Upper lobe of left lung (tissue), 6 donors: ENCODE measurements around the gene NKX6-2. TPM values are rescaled to one million over a fixed set of nuclear protein-coding genes. Genes with fewer than 3 reads are reported as not detected.
A peak's percentile ranks its signal among the peaks of the same experiment; 100 is the strongest.
"Not testable (repeated sequence)": the region's sequence is repeated elsewhere in the genome, so short reads cannot be mapped to it uniquely, and the experiment has no call there.

Source experiments
- ATAC-seq, 2 donors: fragments of 200-7000 bp; cut with Tn5 transposase; one replicate each; pipeline ENCODE4 v1.9.1; 2022; ENCODE audit warnings: mild to moderate bottlenecking in 2 of 2, moderate library complexity in 2 of 2; ENCODE audit not compliant: low FRiP score in 2 of 2
- DNase-seq, 2 donors: peaks; one replicate each; pipeline ENCODE4 v3.0.0-alpha.2; 2019 to 2020
- H3K27ac ChIP-seq, 4 donors: fragments of 200-600 bp; sonication (generic); one replicate each; pipeline ENCODE4 v1.5.1; 2016 to 2019
- H3K27me3 ChIP-seq, 4 donors: fragments of 200-600 bp; sonication (generic); one replicate each; pipeline ENCODE4 v1.5.1; 2017 to 2019
- H3K36me3 ChIP-seq, 4 donors: fragments of 200-600 bp; sonication (generic); one replicate each; pipeline ENCODE4 v1.5.1; 2016 to 2019
- H3K4me1 ChIP-seq, 4 donors: fragments of 200-600 bp; sonication (generic); one replicate each; pipeline ENCODE4 v1.5.1; 2018 to 2019
- H3K4me3 ChIP-seq, 4 donors: fragments of 200-600 bp; sonication (generic); one replicate each; pipeline ENCODE4 v1.5.1; 2017 to 2019; ENCODE audit warnings: mild to moderate bottlenecking in 2 of 4, moderate library complexity in 1 of 4
- H3K9me3 ChIP-seq, 4 donors: fragments of 200-600 bp; sonication (generic); one replicate each; pipeline ENCODE4 v1.5.1; 2018 to 2019
- CTCF ChIP-seq, 6 experiments: fragments of 450-650 bp in 4 of 6; fragments of 200-600 bp in 2 of 6; sonication (generic) in 2 of 6; IDR thresholded peaks; one replicate each; pipeline ENCODE4 v1.5.1; 2016 to 2019; ENCODE audit warnings: antibody characterized with exemption in 6 of 6
- EP300 ChIP-seq, 4 donors: sonication (generic); formaldehyde crosslinking; IDR thresholded peaks; one replicate each; pipeline ENCODE4 v1.5.1; 2017; ENCODE audit warnings: antibody characterized with exemption in 4 of 4, control low read depth in 2 of 4
- POLR2A ChIP-seq, 4 donors: fragments of 450-650 bp; IDR thresholded peaks; one replicate each; pipeline ENCODE4 v1.5.1; 2016 to 2017; ENCODE audit warnings: antibody characterized with exemption in 4 of 4, mild to moderate bottlenecking in 2 of 4
- POLR2AphosphoS5 ChIP-seq, 2 donors: sonication (generic); formaldehyde crosslinking; IDR thresholded peaks; one replicate each; pipeline ENCODE4 v1.5.1; 2017; ENCODE audit warnings: antibody characterized with exemption in 2 of 2
- whole genome bisulfite sequencing, 2 donors: methylation state at CpG; one replicate each; pipeline ENCODE4 v1.1.5; 2017 to 2018; 5-methylcytosine and 5-hydroxymethylcytosine counted together
- total RNA-seq, 6 donors: library from RNA; depleted of rRNA in 4 of 6; stranded (reverse); fragments of >200 nt in 4 of 6; gene quantifications; one replicate each; pipeline versions ENCODE4 v1.1.0 to v1.2.1, GENCODE V29; 2016 to 2021
- donor health status: DM: no; HTN: no; CAD: no; lungs with moderate emphysema.
- donor health status: DM: no; HTN: yes; CAD: no; lungs with severe emphysema.

Gene NKX6-2
- total RNA-seq, 6 donors from 2014 or later, result not detected

DNA sequence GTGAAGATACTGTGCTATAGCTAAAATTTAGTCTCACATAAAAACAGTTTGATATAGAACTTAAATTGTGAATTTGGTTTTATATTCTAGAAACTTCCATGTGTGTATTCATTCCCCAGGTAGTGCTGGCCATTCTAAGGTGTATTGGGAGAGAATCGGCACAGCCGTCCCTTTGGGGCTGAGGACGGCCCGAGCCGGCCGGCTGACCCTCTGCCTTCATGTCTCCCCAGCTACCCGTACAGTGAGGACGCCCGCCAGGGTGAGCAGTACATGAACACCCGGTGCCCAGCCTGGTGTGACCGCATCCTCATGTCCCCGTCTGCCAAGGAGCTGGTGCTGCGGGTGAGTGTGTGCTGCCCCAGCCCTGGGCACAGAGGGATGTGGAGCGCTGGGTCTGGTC is 8.5 kb downstream of the NKX6-2 start:
- WGBS, 2 donors, result 96 to 98% methylated on average over 9 to 14 of the region's 14 CpGs
- TF ChIP-seq EP300 (IDR thresholded peaks at IDR 0.05), result no peak
- no peaks in the 10 kb centered on the region for H3K27me3 ChIP-seq

GRCh38 chr10:132776821-132777220 is 9.1 kb downstream of the NKX6-2 start:
- Histone ChIP-seq H3K4me1 (no peaks in the 10 kb centered on the region), H3K27me3 (no peaks in the 10 kb centered on the region), H3K27ac (no peak overlapping the region), H3K9me3 (no peaks in the 10 kb centered on the region), H3K4me3 (no peak overlapping the region), H3K36me3 (peaks cover 0 to 59% (median 36%) of the 10 kb centered on the region in 4 donors)
- peak in 1 of 2 donors; percentile 75 for DNase-seq
- TF ChIP-seq EP300 (IDR thresholded peaks at IDR 0.05) (no peak), POLR2AphosphoS5 (IDR thresholded peaks at IDR 0.05) (no peak), POLR2A (IDR thresholded peaks at IDR 0.05) (no peak), CTCF (IDR thresholded peaks at IDR 0.05) (no peak)
- 90 to 97% methylated on average over 17 to 18 of the region's 18 CpGs for WGBS, 2 donors
- peak in 1 of 2 donors; percentile 19 for ATAC-seq

More for the DNA sequence above, 8.5 kb downstream of the NKX6-2 start:
- no peaks in the 10 kb centered on the region for H3K4me1 ChIP-seq
- H3K9me3 ChIP-seq, result no peaks in the 10 kb centered on the region
- no peak overlapping the region for H3K4me3 ChIP-seq
- H3K36me3 ChIP-seq, result peaks cover 0 to 65% (median 42%) of the 10 kb centered on the region in 4 donors
- no peak overlapping the region for H3K27ac ChIP-seq
- no peak for ATAC-seq
- DNase-seq, result peak in 1 of 2 donors; percentile 68

- Histone ChIP-seq H3K27me3 (no peaks in the 10 kb centered on the region), H3K9me3 (no peaks in the 10 kb centered on the region), H3K4me1 (no peaks in the 10 kb centered on the region), H3K4me3 (no peak overlapping the region), H3K36me3 (peaks cover 0 to 55% (median 31%) of the 10 kb centered on the region in 4 donors), H3K27ac (no peak overlapping the region)
- no peak for ATAC-seq
- TF ChIP-seq CTCF (IDR thresholded peaks at IDR 0.05), result no peak
- no peak for TF ChIP-seq POLR2AphosphoS5 (IDR thresholded peaks at IDR 0.05)
- TF ChIP-seq EP300 (IDR thresholded peaks at IDR 0.05), result no peak
- TF ChIP-seq POLR2A (IDR thresholded peaks at IDR 0.05), result no peak
- WGBS, 2 donors, result 92% methylated on average over 8 to 18 of the region's 18 CpGs
- DNase-seq, result peak in 1 of 2 donors; percentile 73
These were observed 9.8 kb downstream of the NKX6-2 start for GRCh38 chr10:132776186-132776585.

GRCh38 chr10:132774902-132775863 is 10.8 kb downstream of the NKX6-2 start:
- H3K36me3 ChIP-seq, result peaks cover 0 to 58% (median 26%) of the 10 kb centered on the region in 4 donors
- H3K4me3 ChIP-seq, result no peak overlapping the region
- TF ChIP-seq CTCF (IDR thresholded peaks at IDR 0.05), result no peak
- no peak for TF ChIP-seq POLR2AphosphoS5 (IDR thresholded peaks at IDR 0.05)
- TF ChIP-seq EP300 (IDR thresholded peaks at IDR 0.05), result no peak
- no peak for TF ChIP-seq POLR2A (IDR thresholded peaks at IDR 0.05)
- WGBS, 2 donors, result 89 to 92% methylated on average over 9 to 19 of the region's 22 CpGs
- H3K27ac ChIP-seq, result no peak overlapping the region
- no peaks in the 10 kb centered on the region for H3K4me1 ChIP-seq
- H3K9me3 ChIP-seq, result no peaks in the 10 kb centered on the region
- ATAC-seq (peak; percentile 5), DNase-seq (peak in 1 of 2 donors; percentile 85)
- H3K27me3 ChIP-seq, result no peaks in the 10 kb centered on the region

DNA sequence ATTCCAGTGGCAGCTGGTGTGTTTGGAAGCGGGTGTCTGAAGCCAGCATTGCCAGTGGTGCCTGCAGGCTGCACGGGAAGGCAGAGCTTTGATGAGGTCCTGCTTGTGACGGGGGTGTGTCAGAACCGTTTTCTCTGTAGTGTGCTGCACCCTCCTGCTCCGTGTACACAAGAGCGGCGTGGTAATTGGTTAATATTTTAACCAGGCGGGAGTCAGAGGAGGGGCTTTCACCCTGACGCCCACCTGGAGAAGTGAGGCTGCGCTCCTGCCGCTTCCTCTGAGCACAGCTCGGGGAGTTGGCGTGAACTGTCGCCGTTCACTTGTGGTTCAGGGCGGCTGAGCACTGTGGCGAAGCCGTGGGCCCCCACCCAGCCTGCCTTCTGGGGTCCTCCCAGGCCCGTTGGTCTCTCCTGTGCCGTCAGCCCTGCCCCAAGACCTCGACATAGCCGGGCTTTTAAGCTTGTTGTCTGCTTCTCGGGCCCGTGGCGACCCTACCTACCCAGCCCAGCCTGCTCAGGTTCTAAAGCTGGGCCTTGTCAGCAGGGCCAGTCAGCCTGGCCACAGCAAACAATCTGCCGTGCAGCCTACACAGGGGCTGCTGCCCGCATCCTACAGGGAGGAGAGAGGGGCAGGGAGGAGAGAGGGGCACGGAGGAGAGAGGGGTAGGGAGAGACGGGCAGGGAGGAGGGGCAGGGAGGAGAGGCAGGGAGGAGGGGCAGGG is 11.6 kb downstream of the NKX6-2 start:
- no peaks in the 10 kb centered on the region for H3K9me3 ChIP-seq
- 81 to 90% methylated on average over 21 to 27 of the region's 29 CpGs for WGBS, 2 donors
- peak in 1 of 2 donors; percentile 44 for DNase-seq
- no peaks in the 10 kb centered on the region for H3K4me1 ChIP-seq
- H3K4me3 ChIP-seq, result no peak overlapping the region
- no peak overlapping the region for H3K27ac ChIP-seq
- TF ChIP-seq EP300 (IDR thresholded peaks at IDR 0.05) (no peak), POLR2A (IDR thresholded peaks at IDR 0.05) (no peak), POLR2AphosphoS5 (IDR thresholded peaks at IDR 0.05) (no peak), CTCF (IDR thresholded peaks at IDR 0.05) (no peak)
- H3K36me3 ChIP-seq, result peaks cover 0 to 55% (median 21%) of the 10 kb centered on the region in 4 donors
- ATAC-seq, result no peak
- no peaks in the 10 kb centered on the region for H3K27me3 ChIP-seq

- not testable (repeated sequence) for H3K27ac ChIP-seq, H3K27me3 ChIP-seq, H3K9me3 ChIP-seq, H3K4me3 ChIP-seq, ATAC-seq, H3K4me1 ChIP-seq
- peaks cover 0 to 55% (median 26%) of the 10 kb centered on the region in 4 donors for H3K36me3 ChIP-seq
- WGBS, 2 donors, result 96 to 99% methylated on average over 9 to 16 of the region's 25 CpGs
- peak in 1 of 2 donors; percentile 78 for DNase-seq
These were observed 13.1 kb downstream of the NKX6-2 start for GRCh38 chr10:132772816-132773215.
